B cell (primary cell): ENCODE results near the gene UTY. TPM values are rescaled to one million over a fixed set of nuclear protein-coding genes. Genes with fewer than 3 reads are reported as not detected.
A peak's percentile ranks its signal among the peaks of the same experiment; 100 is the strongest.

ENCODE experiments used
- ATAC-seq: fragments of 200-7000 bp; cut with Tn5 transposase; one replicate; pipeline ENCODE4 v1.10.0; 2021; ENCODE audit warnings: low read depth, mild to moderate bottlenecking, moderate number of reproducible peaks, moderate library complexity
- CTCF ChIA-PET: fragments of 350-600 bp; sonication (Branson Sonifier 250); formaldehyde crosslinking; loops from one replicate; lab custom pipeline; 2021; ENCODE audit warnings: antibody characterized with exemption, inconsistent platforms; lab: Charles Lee
- POLR2A ChIA-PET: fragments of 350-600 bp; sonication (Branson Sonifier 250); formaldehyde crosslinking; loops from one replicate; lab custom pipeline; 2021; ENCODE audit warnings: antibody characterized with exemption; lab: Charles Lee
- DNase-seq: peaks from one replicate; pipeline ENCODE4 v3.0.0; 2013
- H2AFZ ChIP-seq: 2 replicates; pipeline ENCODE4 v1.6.1; 2012; ENCODE audit warnings: mild to moderate bottlenecking, low read depth, low read length; ENCODE audit not compliant: insufficient read depth, poor library complexity, severe bottlenecking
- H3K27ac ChIP-seq, 2 donors: 1 replicate in 1 of 2; 2 replicates in 1 of 2; pipeline ENCODE4 v1.5.1; 2012 to 2013; ENCODE audit warnings: low read length in 2 of 2, mild to moderate bottlenecking in 2 of 2, moderate library complexity in 1 of 2
- H3K27me3 ChIP-seq, 4 experiments: fragments of 200-600 bp in 1 of 4; sonication (generic) in 1 of 4; replicated peaks in 1 of 4; 1 replicate in 2 of 4; 2 replicates in 2 of 4; pipeline versions ENCODE4 v1.6.1 to v1.7.0; 2013 to 2016; ENCODE audit warnings: low read length in 3 of 4, mild to moderate bottlenecking in 2 of 4, mixed read lengths in 1 of 4, moderate library complexity in 1 of 4; ENCODE audit not compliant: insufficient read depth in 4 of 4, control insufficient read depth in 3 of 4; ENCODE audit errors: control extremely low read depth in 1 of 4
- H3K36me3 ChIP-seq, 2 experiments: replicated peaks in 1 of 2; 1 replicate in 1 of 2; 2 replicates in 1 of 2; pipeline versions ENCODE4 v1.6.1 to v1.7.1; 2013; ENCODE audit warnings: low read length in 1 of 2; ENCODE audit not compliant: insufficient read depth in 2 of 2, control insufficient read depth in 1 of 2; ENCODE audit errors: control extremely low read depth in 1 of 2, extremely low read depth in 1 of 2
- H3K4me1 ChIP-seq, 2 donors: fragments of 200-600 bp in 1 of 2; sonication (generic) in 1 of 2; 1 replicate in 1 of 2; 2 replicates in 1 of 2; pipeline versions ENCODE4 v1.5.1 to v1.6.1; 2013 to 2017; ENCODE audit warnings: low read length in 2 of 2; ENCODE audit not compliant: control insufficient read depth in 2 of 2, insufficient read depth in 2 of 2
- H3K4me2 ChIP-seq: replicated peaks from 2 replicates; pipeline ENCODE3; 2012; ENCODE audit warnings: mild to moderate bottlenecking, low read depth, low read length; ENCODE audit not compliant: poor library complexity, severe bottlenecking
- H3K4me3 ChIP-seq, 5 experiments: fragments of 200-600 bp in 1 of 5; sonication (generic) in 1 of 5; 1 replicate in 3 of 5; 2 replicates in 2 of 5; pipeline versions ENCODE4 v1.5.1 to v1.7.0; 2011 to 2016; ENCODE audit warnings: low read length in 4 of 5, mild to moderate bottlenecking in 4 of 5, low read depth in 2 of 5, control low read depth in 1 of 5, moderate library complexity in 1 of 5; ENCODE audit not compliant: insufficient read depth in 1 of 5; ENCODE audit errors: control extremely low read depth in 1 of 5, extremely low read depth in 1 of 5
- H3K79me2 ChIP-seq: fragments of 200-600 bp; sonication (generic); one replicate; pipeline ENCODE4 v1.6.0; 2016; ENCODE audit warnings: low read length; ENCODE audit not compliant: control insufficient read depth, insufficient read depth
- H3K9ac ChIP-seq: fragments of 200-600 bp; sonication (generic); 2 replicates; pipeline ENCODE4 v1.6.1; 2017; ENCODE audit warnings: mild to moderate bottlenecking, low read length, moderate library complexity
- H3K9me3 ChIP-seq, 3 donors: one replicate each; pipeline versions ENCODE4 v1.6.1 to v1.7.1; 2013; ENCODE audit warnings: low read length in 2 of 3; ENCODE audit not compliant: control insufficient read depth in 2 of 3, insufficient read depth in 1 of 3; ENCODE audit errors: control extremely low read depth in 1 of 3
- H4K20me1 ChIP-seq: 2 replicates; pipeline ENCODE4 v1.6.0; 2012; ENCODE audit warnings: mild to moderate bottlenecking, low read length; ENCODE audit not compliant: insufficient read depth, control insufficient read depth, poor library complexity, severe bottlenecking
- H3K27ac Mint-ChIP-seq: one replicate; pipeline ENCODE4 v1.8.0; 2021; ENCODE audit warnings: mixed read lengths
- H3K27me3 Mint-ChIP-seq: one replicate; pipeline ENCODE4 v1.8.0; 2021; ENCODE audit warnings: mixed read lengths
- H3K4me1 Mint-ChIP-seq: one replicate; pipeline ENCODE4 v1.8.0; 2021; ENCODE audit warnings: mixed read lengths
- H3K4me3 Mint-ChIP-seq: one replicate; pipeline ENCODE4 v1.8.0; 2021; ENCODE audit warnings: mixed read lengths
- H3K9me3 Mint-ChIP-seq: one replicate; pipeline ENCODE4 v1.8.0; 2022; ENCODE audit warnings: mixed read lengths; ENCODE audit not compliant: insufficient read depth
- EZH2 ChIP-seq: IDR thresholded peaks from 2 replicates; pipeline ENCODE4 v1.6.1; 2012; ENCODE audit warnings: borderline replicate concordance, low read depth, mild to moderate bottlenecking, moderate library complexity, low read length; ENCODE audit not compliant: insufficient read depth, poor library complexity, severe bottlenecking
- WGBS: methylation state at CpG from one replicate; pipeline ENCODE4 v1.1.5; 2013; ENCODE audit warnings: missing lambda C conversion rate; ENCODE audit not compliant: insufficient coverage; 5-methylcytosine and 5-hydroxymethylcytosine counted together
- intact Hi-C: fragments of 100-400 bp; cut with micrococcal nuclease; formaldehyde crosslinking; loops from one replicate; pipeline ENCODE4 v1.10.0; 2022
- polyA plus RNA-seq: library from polyadenylated mRNA; depleted of rRNA; stranded (reverse); fragments of >200 nt; gene quantifications from 2 replicates; pipeline ENCODE4 v1.2.3, GENCODE V29; 2012
- total RNA-seq, 2 donors: library from RNA; stranded (reverse); fragments of 120-200 nt in 1 of 2; gene quantifications; 1 replicate in 1 of 2; 2 replicates in 1 of 2; pipeline versions ENCODE4 v1.2.3 to v1.2.4, GENCODE V29; 2013 to 2022
- TF ChIP-seq, protein P1 (sequence below): fragments of 200-600 bp; IDR thresholded peaks from one replicate; pipeline ENCODE4 v1.8.0; 2022; ENCODE audit warnings: antibody characterized with exemption, mild to moderate bottlenecking

UTY gene
- total and polyA plus RNA-seq, 2 donors (not counting 1 experiment from before 2014, with no cell fraction given), result 112 TPM; not detected in 1

- Mint-ChIP-seq H3K4me1 (peaks cover 49% of the 10 kb centered on the region), H3K27me3 (no peaks in the 10 kb centered on the region), H3K27ac (peak overlapping the region; percentile 83), H3K9me3 (peaks cover 2% of the 10 kb centered on the region), H3K4me3 (peak overlapping the region; percentile 93)
- Histone ChIP-seq H3K4me3 (no peak overlapping the region), H3K4me2 (no peak overlapping the region), H3K36me3 (no peaks in the 10 kb centered on the region), H3K27ac (peak overlapping the region in 1 of 2 donors; percentile 53), H2AFZ (no peak overlapping the region), H3K9ac (no peak overlapping the region), H3K4me1 (peaks cover 0 to 6% of the 10 kb centered on the region in 2 donors), H3K27me3 (no peaks in the 10 kb centered on the region), H3K79me2 (no peaks in the 10 kb centered on the region), H4K20me1 (no peaks in the 10 kb centered on the region), H3K9me3 (peaks cover 0 to 8% (median 3%) of the 10 kb centered on the region in 3 donors)
- CTCF ChIA-PET, result interaction anchor here (0.8 to 1.0 kb wide), 2 partner anchors 103 to 302 kb away, joined by 3 read pairs; no protein-coding TSS in a partner anchor
- DNase-seq (no peak), ATAC-seq (no peak)
- POLR2A ChIA-PET, result no interaction called here
- intact Hi-C loops, result no loop called here
- TF ChIP-seq EZH2, result no peak
- TF ChIP-seq, protein P1, sequence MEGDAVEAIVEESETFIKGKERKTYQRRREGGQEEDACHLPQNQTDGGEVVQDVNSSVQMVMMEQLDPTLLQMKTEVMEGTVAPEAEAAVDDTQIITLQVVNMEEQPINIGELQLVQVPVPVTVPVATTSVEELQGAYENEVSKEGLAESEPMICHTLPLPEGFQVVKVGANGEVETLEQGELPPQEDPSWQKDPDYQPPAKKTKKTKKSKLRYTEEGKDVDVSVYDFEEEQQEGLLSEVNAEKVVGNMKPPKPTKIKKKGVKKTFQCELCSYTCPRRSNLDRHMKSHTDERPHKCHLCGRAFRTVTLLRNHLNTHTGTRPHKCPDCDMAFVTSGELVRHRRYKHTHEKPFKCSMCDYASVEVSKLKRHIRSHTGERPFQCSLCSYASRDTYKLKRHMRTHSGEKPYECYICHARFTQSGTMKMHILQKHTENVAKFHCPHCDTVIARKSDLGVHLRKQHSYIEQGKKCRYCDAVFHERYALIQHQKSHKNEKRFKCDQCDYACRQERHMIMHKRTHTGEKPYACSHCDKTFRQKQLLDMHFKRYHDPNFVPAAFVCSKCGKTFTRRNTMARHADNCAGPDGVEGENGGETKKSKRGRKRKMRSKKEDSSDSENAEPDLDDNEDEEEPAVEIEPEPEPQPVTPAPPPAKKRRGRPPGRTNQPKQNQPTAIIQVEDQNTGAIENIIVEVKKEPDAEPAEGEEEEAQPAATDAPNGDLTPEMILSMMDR, result no peak
- 74% methylated on average over 11 of the region's 22 CpGs for WGBS
These were observed 44.4 kb downstream of the UTY start for GRCh38 chrY:13435206-13435967.
